Measurements from ENCODE around the gene SHB.

SHB gene

GRCh38 chr9:37870799-37871176, 198.2 kb downstream of the SHB start:
- no peak for TF ChIP-seq JUND (IDR thresholded peaks at IDR 0.05; ENCODE audit: low read depth)
- no peak for DNase-seq (ENCODE audit: low read depth in 1 of 2, low spot score in 1 of 2)
- in situ Hi-C loops (cut with HindIII; ENCODE audit: low pct_unique_long_range_greater_than_20kb, low sequenced_read_pairs): no loop called here

- in situ Hi-C loops (cut with HindIII; ENCODE audit: low pct_unique_long_range_greater_than_20kb, low sequenced_read_pairs): no loop called here
- no peak for DNase-seq (ENCODE audit: low read depth in 1 of 2, low spot score in 1 of 2)
- TF ChIP-seq JUND (IDR thresholded peaks at IDR 0.05; ENCODE audit: low read depth): no peak
Observed at GRCh38 chr9:37870081-37870798, 198.8 kb downstream of the SHB start.
